HG03558 (cell line): ENCODE measurements around the gene ERBB4.
"Not testable (repeated sequence)": the region's sequence is repeated elsewhere in the genome, so short reads cannot be mapped to it uniquely, and the experiment has no call there.

ENCODE experiments used
- ATAC-seq: cut with Tn5 transposase; IDR thresholded peaks from one replicate; pipeline ENCODE4 v1.9.1; 2021; ENCODE audit warnings: moderate number of reproducible peaks; ENCODE audit not compliant: unreplicated experiment; ENCODE audit errors: extremely low read depth

The ERBB4 gene

DNA sequence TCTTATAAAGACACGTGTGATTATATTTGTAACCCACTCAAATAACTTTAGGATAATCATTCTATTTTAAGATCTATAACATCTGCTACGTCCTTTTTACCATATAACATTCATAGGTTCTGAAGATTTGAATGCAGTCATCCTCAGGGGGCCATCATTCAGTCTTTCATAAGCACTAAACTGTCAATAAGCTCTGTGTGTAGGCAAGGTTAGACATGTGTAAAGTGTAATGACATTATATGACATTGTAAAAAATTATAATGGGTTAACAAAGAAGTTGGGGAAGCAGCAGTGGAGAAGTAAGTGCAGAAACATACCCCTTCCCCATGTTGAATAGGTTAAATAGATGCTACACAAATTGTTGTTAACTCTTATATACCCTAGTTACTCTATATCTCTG, 845.9 kb downstream of the ERBB4 start:
- ATAC-seq = no peak

DNA sequence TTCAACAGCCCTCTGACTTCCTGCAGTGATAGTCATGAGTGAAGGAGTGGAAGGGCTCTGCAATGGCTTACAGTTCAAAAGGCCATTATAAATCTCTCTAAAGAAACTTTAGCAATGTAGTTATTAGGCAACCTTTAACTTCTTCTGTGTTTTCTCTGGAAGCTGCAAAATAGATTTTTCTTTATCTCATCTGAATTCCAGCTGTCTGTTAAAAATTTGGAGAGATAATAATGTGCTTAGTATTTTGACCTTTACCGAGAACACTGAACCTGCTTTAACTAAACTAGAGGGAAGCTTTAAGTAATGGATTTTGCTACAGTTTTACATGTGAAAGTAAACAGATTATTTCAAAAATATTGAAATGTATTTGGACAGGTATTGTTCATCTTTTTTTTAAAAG, 847.9 kb downstream of the ERBB4 start:
- no peak for ATAC-seq

DNA sequence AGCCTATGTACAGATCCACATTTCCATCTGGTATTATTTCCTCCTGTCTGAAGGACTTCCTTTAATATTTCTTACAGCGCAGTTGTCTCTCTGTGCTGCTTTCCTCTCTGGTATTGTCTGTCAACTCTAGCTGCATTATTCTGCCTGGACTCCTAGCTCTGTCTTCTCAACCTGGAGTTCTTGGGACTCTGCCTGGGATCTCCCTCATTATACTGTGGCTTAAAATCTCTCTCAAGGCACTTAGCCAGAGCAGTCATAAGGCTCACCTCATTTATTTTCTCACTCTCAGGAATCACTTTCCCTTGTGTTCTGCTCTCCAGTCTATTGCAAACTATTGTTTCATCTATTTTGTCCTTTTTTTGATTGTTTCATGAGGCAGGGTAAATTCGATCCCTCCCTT, 850.4 kb downstream of the ERBB4 start:
- ATAC-seq = no peak

DNA sequence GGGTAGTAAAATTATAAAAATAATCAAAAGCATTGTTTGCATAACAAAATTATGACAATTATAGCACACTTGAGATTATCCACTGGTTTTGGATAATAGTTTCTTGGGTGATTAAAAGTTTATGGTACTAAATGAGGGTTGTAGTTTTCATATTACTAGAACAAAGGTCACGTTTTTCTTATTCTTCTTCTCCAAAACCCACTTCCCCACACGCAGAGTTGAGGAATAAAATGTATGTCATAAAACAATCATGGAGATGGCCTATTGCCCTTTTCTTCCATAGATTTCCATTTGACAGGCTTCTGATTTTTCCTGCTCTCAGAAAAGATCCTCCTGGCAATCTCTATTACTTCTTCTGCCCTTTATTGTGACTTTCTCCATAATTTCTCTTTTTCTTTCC, 863.9 kb downstream of the ERBB4 start:
- no peak for ATAC-seq

DNA sequence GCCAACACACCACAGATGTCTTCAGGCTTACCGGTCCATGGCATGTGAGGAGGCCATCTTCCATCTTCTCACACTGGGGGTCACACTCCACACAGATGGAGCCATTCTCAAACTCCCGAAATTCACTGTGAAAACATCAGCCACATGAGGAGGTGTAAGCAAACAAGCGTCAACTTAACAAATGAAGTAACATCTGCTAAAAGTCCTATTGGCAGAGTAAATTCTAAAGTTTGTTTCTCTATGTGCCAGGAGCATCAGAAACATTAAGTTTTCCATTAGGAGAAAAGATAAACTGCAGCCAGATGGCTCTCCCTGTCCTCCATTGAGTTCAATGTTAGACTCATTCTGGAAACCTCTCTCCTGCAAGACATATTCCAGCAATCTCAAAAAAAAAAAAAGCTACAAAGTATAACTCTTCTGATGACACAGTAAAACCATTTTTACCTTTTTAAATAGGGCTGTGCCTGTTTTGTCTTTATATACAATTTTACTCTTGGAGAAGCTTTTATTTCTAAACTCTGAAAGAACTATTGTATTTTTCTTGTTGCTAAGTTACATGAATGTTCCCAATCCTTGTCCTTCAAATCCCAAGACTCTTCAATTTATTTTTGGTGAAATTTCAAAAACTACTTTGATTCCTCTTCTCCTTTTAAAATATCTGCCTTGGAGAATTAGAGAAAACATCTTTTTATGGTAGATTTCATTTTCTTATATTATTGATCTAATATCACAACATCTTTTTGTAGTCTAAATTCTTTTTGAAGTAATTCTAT, 865.3 kb downstream of the ERBB4 start:
- no peak for ATAC-seq

DNA sequence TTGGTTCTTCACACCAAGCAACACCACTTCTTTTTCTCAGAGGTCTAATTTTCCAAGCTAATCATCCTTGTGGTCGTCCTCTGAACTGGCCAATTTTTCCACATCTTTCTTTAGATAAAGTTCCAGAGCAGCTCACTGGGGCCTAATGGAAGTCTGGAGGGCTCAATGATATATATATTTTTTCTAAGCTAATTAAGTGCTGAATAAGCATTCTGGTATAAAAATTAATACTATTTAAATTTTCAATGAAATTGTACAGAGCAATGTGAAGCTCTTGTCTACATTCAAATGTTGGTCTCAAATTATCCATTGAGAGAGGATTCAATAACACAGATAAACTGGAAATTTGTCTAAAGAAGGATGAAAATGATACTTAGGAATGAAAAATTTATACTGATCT, 866.6 kb downstream of the ERBB4 start:
- no peak for ATAC-seq

DNA sequence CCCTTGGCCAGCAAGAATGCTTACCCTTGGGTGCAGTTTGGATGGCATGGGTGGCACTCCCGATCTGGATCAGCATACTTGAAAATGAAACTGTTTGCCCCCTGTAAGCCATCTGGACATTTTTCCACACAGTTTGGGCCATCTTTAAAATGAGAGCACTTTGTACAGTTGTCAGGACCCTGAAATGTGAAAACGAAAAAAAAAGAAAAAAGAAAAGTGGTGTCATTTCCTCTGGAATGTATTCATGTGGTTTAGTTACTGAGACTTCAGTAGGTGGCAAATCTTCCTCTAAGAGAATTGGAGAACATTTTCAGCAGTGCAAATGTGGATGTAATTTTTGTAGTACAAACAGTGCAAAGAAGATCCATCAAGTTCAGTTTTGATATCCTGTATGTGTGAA, 873.3 kb downstream of the ERBB4 start:
- no peak for ATAC-seq

DNA sequence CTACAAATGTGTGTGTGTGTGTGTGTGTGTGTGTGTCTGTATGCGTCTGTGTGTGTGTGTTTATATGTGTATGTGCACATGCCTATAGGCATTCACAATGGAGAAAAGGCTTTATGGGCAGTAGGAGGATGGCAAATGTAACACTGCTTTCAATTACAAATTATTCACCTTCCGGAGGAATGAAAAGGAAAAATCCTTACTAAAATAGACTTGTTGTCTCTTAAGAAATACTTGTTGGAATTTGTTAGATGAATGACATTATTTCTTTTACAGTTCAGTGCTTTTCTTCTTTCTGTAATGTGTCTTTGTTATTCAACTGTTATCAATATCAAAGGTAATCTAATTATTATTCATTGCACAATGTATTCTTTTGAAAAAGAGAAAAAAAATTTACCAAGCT, 874.3 kb downstream of the ERBB4 start:
- no peak for ATAC-seq

DNA sequence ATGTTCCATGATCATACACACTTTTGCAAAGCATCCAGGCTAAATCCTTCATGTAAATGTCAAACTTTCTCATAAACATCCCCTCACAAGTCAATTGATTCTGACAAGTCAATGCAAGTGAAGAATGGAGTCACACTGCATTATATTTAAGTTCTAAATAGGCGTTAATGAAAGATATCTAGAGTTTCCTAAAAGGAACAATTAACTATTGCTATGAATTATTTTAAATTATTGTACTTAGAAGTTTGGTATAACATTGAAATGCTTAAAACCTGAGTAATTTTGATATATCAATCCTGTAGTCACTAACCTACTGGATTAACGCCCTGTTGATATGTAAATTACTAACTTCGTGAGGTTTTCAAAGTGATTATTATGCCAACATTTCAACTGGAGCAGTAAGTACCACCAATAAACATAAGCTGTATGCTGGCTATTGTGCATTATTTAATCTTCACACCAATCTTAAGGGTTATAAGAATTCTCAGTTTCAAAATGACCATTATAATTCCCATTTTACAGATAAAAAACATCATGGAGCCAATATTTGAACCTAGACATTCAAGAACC, 884.3 kb downstream of the ERBB4 start:
- no peak for ATAC-seq

DNA sequence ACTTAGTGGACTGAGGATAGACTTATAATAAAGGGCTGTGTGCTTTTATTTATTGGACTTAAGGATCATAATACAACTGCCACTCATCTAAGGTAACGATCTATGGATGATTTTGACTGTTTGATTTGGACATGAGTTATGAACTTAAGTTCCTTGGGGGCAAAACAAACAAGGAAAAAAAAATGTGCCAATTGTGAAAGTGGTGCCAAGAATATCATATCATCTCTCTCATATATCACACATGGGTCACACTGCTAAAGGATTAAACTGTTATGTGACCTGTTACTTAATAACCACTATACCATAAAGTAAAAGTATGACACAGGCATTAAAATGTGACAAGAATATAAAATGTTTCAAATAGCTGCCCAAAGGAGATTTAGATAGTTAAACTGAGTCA, 886.3 kb downstream of the ERBB4 start:
- no peak for ATAC-seq

DNA sequence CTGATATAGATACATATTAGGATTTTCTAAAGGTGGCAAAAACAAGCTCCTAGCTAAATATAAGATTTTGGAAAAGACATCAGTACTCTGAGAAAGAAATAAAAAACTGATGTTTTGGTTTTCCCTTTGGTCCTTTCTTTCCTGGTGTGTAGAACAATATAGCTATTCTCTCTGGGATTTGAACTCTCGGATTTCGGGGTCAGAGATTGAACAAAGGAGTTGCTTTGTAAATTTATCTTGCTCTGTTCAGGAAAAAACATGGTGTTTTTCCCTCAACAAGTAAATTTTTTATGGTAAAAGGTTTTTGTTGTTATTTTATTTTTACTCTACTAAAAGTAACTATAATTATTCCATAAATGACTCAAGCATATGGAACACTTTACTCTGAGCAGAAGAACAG, 889.3 kb downstream of the ERBB4 start:
- ATAC-seq = no peak

DNA sequence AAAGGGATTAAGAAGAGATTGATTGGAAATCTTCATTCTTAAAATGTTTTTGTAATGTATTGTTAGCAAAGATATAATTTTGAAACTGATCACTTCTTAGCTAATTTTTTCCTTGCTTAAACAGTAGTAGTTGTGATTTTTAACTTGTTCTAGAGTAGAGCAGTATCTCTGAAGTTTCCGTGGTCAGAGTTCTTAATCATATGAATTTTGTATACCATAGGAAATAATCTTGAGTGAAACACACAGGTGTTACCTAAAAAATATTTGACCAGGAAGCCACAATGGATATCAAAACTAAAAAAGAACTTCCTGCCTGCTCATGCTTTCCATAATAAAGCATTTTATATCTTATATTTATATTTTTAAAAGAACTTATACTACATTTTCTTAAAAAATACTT, 907.1 kb downstream of the ERBB4 start:
- no peak for ATAC-seq

DNA sequence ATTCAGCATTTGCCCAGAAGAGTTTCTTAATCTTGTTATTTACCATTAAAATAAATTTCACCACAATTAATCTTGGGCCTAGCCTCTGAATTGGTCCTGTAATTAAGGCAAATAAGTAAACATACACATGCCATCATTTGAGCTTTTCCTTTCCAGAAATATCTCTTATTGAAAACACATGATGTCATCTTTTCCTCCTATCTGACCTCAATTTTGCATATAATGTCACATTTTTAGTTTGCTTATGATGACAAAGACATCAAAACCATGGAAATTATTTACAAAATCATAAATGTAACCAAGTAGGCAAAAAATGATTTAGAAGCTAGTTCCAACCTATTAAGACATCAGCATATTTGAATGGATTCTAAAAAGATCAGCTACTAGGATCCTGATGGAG, 915.5 kb downstream of the ERBB4 start:
- ATAC-seq = no peak

DNA sequence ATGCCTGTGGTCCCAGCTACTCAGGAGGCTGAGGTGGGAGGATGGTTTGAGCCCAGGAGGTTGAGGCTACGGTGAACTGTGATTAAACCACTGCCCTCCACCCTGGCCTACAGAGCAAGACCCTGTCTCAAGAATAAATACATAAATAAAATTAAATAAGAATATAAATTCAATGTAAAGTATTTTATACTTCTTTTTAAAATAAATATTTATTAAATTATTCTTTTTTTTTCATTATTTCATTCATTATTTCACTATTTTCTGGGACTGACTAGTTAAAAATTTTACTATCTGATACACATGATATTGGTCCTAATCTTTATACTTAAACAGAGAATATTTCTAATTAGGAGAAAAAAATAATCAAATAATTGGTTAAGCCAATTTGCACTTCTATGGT, 917.6 kb downstream of the ERBB4 start:
- ATAC-seq = no peak

DNA sequence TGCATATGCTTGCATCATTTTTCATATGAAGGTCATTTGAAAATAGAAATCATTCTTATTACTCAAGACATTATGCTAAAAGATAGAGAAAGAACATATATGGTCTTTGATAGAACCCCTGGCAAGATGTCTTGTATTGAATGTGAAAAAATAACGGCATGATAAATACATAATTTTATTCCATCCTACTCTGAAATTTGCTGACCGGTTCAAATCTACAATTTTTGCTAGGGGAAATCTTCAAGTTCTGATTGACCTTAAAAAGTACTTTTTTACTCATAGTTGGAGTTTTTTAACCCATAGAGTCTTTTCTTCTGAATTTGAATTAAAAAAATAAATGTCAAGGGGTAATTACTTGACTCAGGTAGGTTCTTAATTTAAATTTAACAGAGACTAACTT, 920.8 kb downstream of the ERBB4 start:
- ATAC-seq = no peak

DNA sequence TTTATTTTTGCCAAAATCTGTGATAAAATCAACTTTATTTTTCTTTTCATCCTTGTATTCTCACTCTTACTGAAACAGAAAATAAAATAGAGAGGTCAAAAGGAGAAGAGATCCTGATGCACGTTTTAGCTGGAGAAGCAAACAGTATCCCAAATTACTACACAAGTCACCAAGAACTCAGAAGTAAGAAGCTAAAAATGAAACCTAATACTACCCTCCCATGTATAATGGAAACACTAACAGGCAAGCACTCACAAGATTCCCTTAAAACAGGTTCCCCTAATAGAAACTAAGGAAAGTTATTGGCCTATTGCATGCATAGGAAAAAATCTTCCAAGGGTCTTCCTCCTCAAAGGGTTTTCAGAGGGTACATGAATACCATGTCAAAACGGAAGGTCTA, 927.0 kb downstream of the ERBB4 start:
- ATAC-seq = no peak

DNA sequence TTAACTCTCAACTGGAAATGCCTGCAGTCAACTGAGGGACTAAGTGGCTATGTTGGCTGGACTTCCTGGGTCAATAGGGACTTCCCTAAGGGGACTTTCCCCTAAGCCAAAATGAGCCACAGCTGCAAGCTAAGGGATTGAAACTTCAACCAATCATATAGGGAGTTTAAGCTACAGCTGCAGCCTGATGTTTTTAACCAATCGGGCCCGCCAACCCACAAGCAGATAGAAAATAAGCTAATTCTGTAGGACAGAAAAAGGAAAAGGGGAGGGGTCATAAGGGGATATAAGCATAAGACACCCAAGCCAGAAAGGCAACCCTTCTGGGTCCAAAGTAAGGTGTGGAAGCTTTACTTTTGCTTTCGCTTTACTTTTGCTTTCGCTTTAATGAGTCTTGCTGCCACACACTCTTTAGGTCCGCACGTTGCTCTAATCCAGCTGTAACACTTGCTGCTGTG, 927.5 kb downstream of the ERBB4 start:
- ATAC-seq = no peak

DNA sequence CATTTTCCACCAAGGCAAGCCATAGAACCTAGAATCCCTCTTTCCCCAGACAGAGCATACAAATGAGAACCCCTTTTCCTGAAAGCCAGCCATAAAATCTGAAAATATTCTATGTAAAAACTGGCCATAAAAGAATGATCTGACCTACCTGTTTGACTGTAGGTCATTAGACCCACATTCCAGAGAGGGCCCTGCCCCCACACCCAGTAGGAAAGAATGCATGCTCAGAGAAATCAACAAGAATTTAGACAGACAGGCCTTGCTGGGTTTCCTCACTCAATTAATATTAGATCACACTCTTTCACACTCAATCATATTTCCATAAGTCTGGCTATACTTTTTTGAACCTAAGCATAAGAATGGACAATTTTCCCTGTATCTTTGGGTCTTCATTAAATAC, 929.5 kb downstream of the ERBB4 start:
- ATAC-seq = no peak

DNA sequence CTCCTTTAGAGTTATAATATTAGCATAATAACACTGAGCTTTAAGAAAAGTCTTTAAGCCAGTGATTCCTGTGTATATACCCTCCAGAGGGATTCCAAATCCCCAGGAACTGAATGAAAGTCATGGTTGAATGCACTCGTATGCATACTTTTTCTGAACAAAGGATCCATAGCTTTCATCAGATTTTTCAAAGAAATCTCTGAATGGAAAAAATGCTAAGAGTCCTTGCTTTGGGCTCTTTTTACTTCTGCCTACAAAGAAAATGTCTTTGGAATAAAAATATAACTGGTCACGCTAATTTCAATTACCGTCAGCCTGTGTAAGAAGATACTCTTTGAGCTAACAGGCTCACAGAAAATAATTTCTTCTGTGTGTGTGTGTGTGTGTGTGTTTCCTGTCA, 939.5 kb downstream of the ERBB4 start:
- no peak for ATAC-seq

DNA sequence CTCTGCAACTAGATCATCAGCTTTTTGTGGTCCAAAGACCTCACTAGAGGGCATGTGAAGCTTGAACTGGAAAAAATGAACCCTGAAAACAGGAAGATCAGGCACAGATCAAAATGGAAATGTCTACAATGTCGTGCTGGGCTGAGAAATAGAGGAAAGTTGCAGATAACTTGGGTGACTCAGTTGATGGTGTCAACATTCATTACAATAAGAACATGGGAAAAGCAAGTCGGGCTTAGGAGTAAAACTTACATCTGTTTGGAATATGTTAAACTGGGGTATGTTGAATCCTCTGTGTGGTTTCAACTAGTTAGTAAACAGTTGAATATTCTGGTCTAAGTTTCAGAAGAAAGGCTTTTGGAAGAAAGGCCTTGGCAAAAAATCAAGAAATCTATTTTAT, 940.4 kb downstream of the ERBB4 start:
- ATAC-seq = no peak

DNA sequence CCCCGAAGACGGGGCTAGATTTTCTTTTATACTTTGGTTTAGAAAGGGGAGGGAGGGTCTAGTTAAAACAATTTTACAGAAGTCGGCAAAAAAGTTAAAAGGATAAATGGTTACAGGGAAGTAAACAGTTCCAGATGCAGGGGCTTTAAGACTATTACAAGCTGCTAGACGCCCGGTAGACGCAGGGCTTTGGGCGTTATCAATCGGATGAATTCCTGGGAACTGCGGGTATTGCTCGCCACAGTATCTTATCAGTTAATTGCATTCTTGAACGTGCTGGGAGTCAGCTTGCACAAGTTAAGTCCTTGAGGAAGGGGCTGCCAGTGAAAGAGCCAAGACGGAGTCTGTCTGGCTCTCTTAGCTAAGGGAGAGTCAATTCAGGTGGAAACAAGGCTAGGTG, 946.6 kb downstream of the ERBB4 start:
- ATAC-seq = not testable (repeated sequence)

DNA sequence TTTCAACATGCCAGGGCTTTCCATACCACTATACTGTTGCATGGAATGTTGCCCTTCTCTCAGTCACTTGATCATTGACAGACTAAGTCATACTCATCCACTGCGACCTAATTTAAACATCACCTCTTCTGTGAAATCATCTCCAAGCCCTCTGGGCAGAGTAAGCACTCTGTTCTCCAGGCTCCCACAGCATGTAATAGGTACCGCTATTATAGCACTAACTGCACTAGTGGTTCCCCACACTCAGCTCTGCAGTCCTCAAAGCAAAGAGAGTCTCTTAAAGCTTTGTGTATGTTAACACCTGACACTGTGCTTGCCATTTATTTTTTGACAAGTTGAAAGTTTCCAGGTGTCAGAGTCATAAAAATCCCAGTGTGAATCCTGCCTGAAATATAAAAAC, 947.2 kb downstream of the ERBB4 start:
- ATAC-seq = no peak
